GM12892 (cell line): ENCODE data around the gene MAEA.

Experiments used
- POLR2A ChIP-seq: IDR thresholded peaks from 2 replicates; pipeline ENCODE4 v1.6.1; 2011; ENCODE audit warnings: low read depth, low read length, control low read depth
- POLR2AphosphoS5 ChIP-seq: IDR thresholded peaks from 2 replicates; pipeline ENCODE4 v1.6.1; 2011; ENCODE audit warnings: low read depth, low read length, control low read depth
- TAF1 ChIP-seq: IDR thresholded peaks from 2 replicates; pipeline ENCODE4 v1.6.1; 2011; ENCODE audit warnings: low read depth, mild to moderate bottlenecking, control low read depth, low read length, borderline replicate concordance

DNA sequence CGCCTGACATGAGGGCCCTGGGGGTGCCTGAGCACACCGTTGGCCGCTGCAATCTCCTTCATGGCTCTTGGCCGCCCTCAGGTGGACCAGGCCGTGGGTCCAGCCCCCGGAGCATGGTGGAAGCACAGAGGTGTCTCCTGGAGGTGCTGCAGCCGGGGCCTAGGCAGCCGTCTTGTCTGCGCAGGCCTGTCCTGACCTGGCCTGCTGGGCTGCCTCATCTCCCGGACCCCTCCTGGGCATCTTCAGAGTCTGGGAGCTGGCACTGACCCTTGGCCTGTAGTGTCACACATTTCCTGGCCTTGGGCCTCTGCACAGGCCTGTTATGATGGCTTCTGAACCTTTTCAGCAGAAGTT lies 78.2 kb downstream of the MAEA start:
- TF ChIP-seq TAF1: no peak
- no peak for TF ChIP-seq POLR2A
- TF ChIP-seq POLR2AphosphoS5: no peak
